ENCODE data around the gene RGS6. TPM values are rescaled to one million over a fixed set of nuclear protein-coding genes. Genes with fewer than 3 reads are reported as not detected.

RGS6 gene
- total RNA-seq, 1 donor from 2014 or later, result 2.5 TPM

GRCh38 chr14:72605096-72605920 is 673.1 kb downstream of the RGS6 start:
- intact Hi-C loops (cut with micrococcal nuclease), result no loop called here
- peaks cover 25% of the 10 kb centered on the region for H3K27me3 Mint-ChIP-seq
- DNase-seq, result no peak

GRCh38 chr14:72605921-72606220 is 673.6 kb downstream of the RGS6 start:
- H3K27me3 Mint-ChIP-seq, result peaks cover 23% of the 10 kb centered on the region

More at GRCh38 chr14:72605096-72605920, 673.1 kb downstream of the RGS6 start:
- no peak overlapping the region for H3K27ac Mint-ChIP-seq
- peaks cover 8% of the 10 kb centered on the region for H3K4me1 Mint-ChIP-seq
- no peaks in the 10 kb centered on the region for H3K36me3 Mint-ChIP-seq (ENCODE audit: low read depth)
- H3K4me3 Mint-ChIP-seq, result no peak overlapping the region
- peaks cover 5% of the 10 kb centered on the region for H3K9me3 Mint-ChIP-seq

GRCh38 chr14:72606879-72607278 is 674.6 kb downstream of the RGS6 start:
- H3K9me3 Mint-ChIP-seq, result peaks cover 5% of the 10 kb centered on the region
- intact Hi-C loops (cut with micrococcal nuclease), result no loop called here
- no peak overlapping the region for H3K27ac Mint-ChIP-seq
- H3K4me1 Mint-ChIP-seq, result peaks cover 5% of the 10 kb centered on the region
- no peak overlapping the region for H3K4me3 Mint-ChIP-seq
- no peak for DNase-seq
- no peaks in the 10 kb centered on the region for H3K36me3 Mint-ChIP-seq (ENCODE audit: low read depth)
- peaks cover 19% of the 10 kb centered on the region for H3K27me3 Mint-ChIP-seq

More at GRCh38 chr14:72605921-72606220, 673.6 kb downstream of the RGS6 start:
- intact Hi-C loops (cut with micrococcal nuclease), result no loop called here
- H3K9me3 Mint-ChIP-seq, result peaks cover 5% of the 10 kb centered on the region
- H3K4me3 Mint-ChIP-seq, result no peak overlapping the region
- H3K36me3 Mint-ChIP-seq (ENCODE audit: low read depth), result no peaks in the 10 kb centered on the region
- no peak for DNase-seq
- no peak overlapping the region for H3K27ac Mint-ChIP-seq
- peaks cover 5% of the 10 kb centered on the region for H3K4me1 Mint-ChIP-seq

GRCh38 chr14:72607386-72608130 is 675.3 kb downstream of the RGS6 start:
- H3K4me1 Mint-ChIP-seq, result peaks cover 7% of the 10 kb centered on the region
- H3K36me3 Mint-ChIP-seq (ENCODE audit: low read depth), result no peaks in the 10 kb centered on the region
- intact Hi-C loops (cut with micrococcal nuclease), result no loop called here
- H3K4me3 Mint-ChIP-seq, result no peak overlapping the region
- DNase-seq, result no peak
- peaks cover 22% of the 10 kb centered on the region for H3K27me3 Mint-ChIP-seq
- H3K9me3 Mint-ChIP-seq, result peaks cover 5% of the 10 kb centered on the region
- no peak overlapping the region for H3K27ac Mint-ChIP-seq

GRCh38 chr14:72608391-72609204 is 676.4 kb downstream of the RGS6 start:
- Mint-ChIP-seq H3K4me3 (no peak overlapping the region), H3K36me3 (ENCODE audit: low read depth) (no peaks in the 10 kb centered on the region)

GRCh38 chr14:72609205-72609916 is 677.1 kb downstream of the RGS6 start:
- Mint-ChIP-seq H3K9me3 (peaks cover 5% of the 10 kb centered on the region), H3K4me3 (no peak overlapping the region)

More at GRCh38 chr14:72608391-72609204, 676.4 kb downstream of the RGS6 start:
- intact Hi-C loops (cut with micrococcal nuclease), result no loop called here
- DNase-seq, result no peak
- H3K27me3 Mint-ChIP-seq, result peaks cover 18% of the 10 kb centered on the region
- H3K9me3 Mint-ChIP-seq, result peaks cover 5% of the 10 kb centered on the region
- peaks cover 7% of the 10 kb centered on the region for H3K4me1 Mint-ChIP-seq
- no peak overlapping the region for H3K27ac Mint-ChIP-seq

GRCh38 chr14:72610096-72610830 is 678.0 kb downstream of the RGS6 start:
- DNase-seq, result no peak
- H3K4me1 Mint-ChIP-seq, result peaks cover 7% of the 10 kb centered on the region
- no peak overlapping the region for H3K4me3 Mint-ChIP-seq
- H3K36me3 Mint-ChIP-seq (ENCODE audit: low read depth), result no peaks in the 10 kb centered on the region
- intact Hi-C loops (cut with micrococcal nuclease), result no loop called here
- peaks cover 19% of the 10 kb centered on the region for H3K27me3 Mint-ChIP-seq
- H3K9me3 Mint-ChIP-seq, result peaks cover 5% of the 10 kb centered on the region
- no peak overlapping the region for H3K27ac Mint-ChIP-seq

More at GRCh38 chr14:72609205-72609916, 677.1 kb downstream of the RGS6 start:
- no peak for DNase-seq
- peaks cover 7% of the 10 kb centered on the region for H3K4me1 Mint-ChIP-seq
- peaks cover 19% of the 10 kb centered on the region for H3K27me3 Mint-ChIP-seq
- H3K36me3 Mint-ChIP-seq (ENCODE audit: low read depth), result no peaks in the 10 kb centered on the region
- intact Hi-C loops (cut with micrococcal nuclease), result no loop called here
- no peak overlapping the region for H3K27ac Mint-ChIP-seq

- H3K4me3 Mint-ChIP-seq, result no peak overlapping the region
- no peak for DNase-seq
- no peaks in the 10 kb centered on the region for H3K36me3 Mint-ChIP-seq (ENCODE audit: low read depth)
- peaks cover 7% of the 10 kb centered on the region for H3K4me1 Mint-ChIP-seq
- peaks cover 5% of the 10 kb centered on the region for H3K9me3 Mint-ChIP-seq
- peaks cover 19% of the 10 kb centered on the region for H3K27me3 Mint-ChIP-seq
- H3K27ac Mint-ChIP-seq, result no peak overlapping the region
- intact Hi-C loops (cut with micrococcal nuclease), result no loop called here
These were observed 678.6 kb downstream of the RGS6 start for GRCh38 chr14:72610831-72611200.

GRCh38 chr14:72611506-72611905 is 679.3 kb downstream of the RGS6 start:
- Mint-ChIP-seq H3K9me3 (peaks cover 3% of the 10 kb centered on the region), H3K27ac (no peak overlapping the region)

GRCh38 chr14:72612041-72612440 is 679.8 kb downstream of the RGS6 start:
- Mint-ChIP-seq H3K9me3 (no peaks in the 10 kb centered on the region), H3K27ac (no peak overlapping the region), H3K27me3 (peaks cover 25% of the 10 kb centered on the region), H3K4me3 (no peak overlapping the region), H3K4me1 (peaks cover 7% of the 10 kb centered on the region), H3K36me3 (ENCODE audit: low read depth) (no peaks in the 10 kb centered on the region)
- no peak for DNase-seq
- intact Hi-C loops (cut with micrococcal nuclease), result no loop called here

More at GRCh38 chr14:72611506-72611905, 679.3 kb downstream of the RGS6 start:
- H3K36me3 Mint-ChIP-seq (ENCODE audit: low read depth), result no peaks in the 10 kb centered on the region
- intact Hi-C loops (cut with micrococcal nuclease), result no loop called here
- no peak for DNase-seq
- peaks cover 7% of the 10 kb centered on the region for H3K4me1 Mint-ChIP-seq
- peaks cover 25% of the 10 kb centered on the region for H3K27me3 Mint-ChIP-seq
- H3K4me3 Mint-ChIP-seq, result no peak overlapping the region

- intact Hi-C loops (cut with micrococcal nuclease), result no loop called here
- no peaks in the 10 kb centered on the region for H3K36me3 Mint-ChIP-seq (ENCODE audit: low read depth)
- no peak for DNase-seq
- H3K27me3 Mint-ChIP-seq, result peaks cover 25% of the 10 kb centered on the region
- no peak overlapping the region for H3K4me3 Mint-ChIP-seq
- H3K27ac Mint-ChIP-seq, result no peak overlapping the region
- H3K9me3 Mint-ChIP-seq, result no peaks in the 10 kb centered on the region
- peaks cover 7% of the 10 kb centered on the region for H3K4me1 Mint-ChIP-seq
These were observed 681.2 kb downstream of the RGS6 start for GRCh38 chr14:72613231-72613974.

GRCh38 chr14:72613975-72614319 is 681.7 kb downstream of the RGS6 start:
- peaks cover 2% of the 10 kb centered on the region for H3K4me1 Mint-ChIP-seq
- H3K36me3 Mint-ChIP-seq (ENCODE audit: low read depth), result no peaks in the 10 kb centered on the region
- no peak overlapping the region for H3K4me3 Mint-ChIP-seq
- peaks cover 25% of the 10 kb centered on the region for H3K27me3 Mint-ChIP-seq
- H3K9me3 Mint-ChIP-seq, result no peaks in the 10 kb centered on the region
- H3K27ac Mint-ChIP-seq, result no peak overlapping the region
- intact Hi-C loops (cut with micrococcal nuclease), result no loop called here
- DNase-seq, result no peak

Measured in activated CD4-positive, alpha-beta T cell treated with anti-CD3 and anti-CD28 coated beads, Interleukin-2, amount 10 ng/mL, durations not matched to agents 24 days and 14 days (primary cell).